Lower leg skin (tissue), 3 donors: ENCODE data around the gene MAP10.

Experiments used
- POLR2A ChIP-seq, 2 donors: fragments of 450-650 bp; IDR thresholded peaks; one replicate each; pipeline ENCODE4 v1.6.1; 2016 to 2017; ENCODE audit warnings: antibody characterized with exemption in 2 of 2, mild to moderate bottlenecking in 1 of 2, moderate library complexity in 1 of 2
- TF ChIP-seq, protein P1 (sequence below), 3 donors: fragments of 450-650 bp; IDR thresholded peaks; one replicate each; pipeline ENCODE4 v1.5.1; 2016; ENCODE audit warnings: antibody characterized with exemption in 3 of 3, mild to moderate bottlenecking in 3 of 3, moderate library complexity in 2 of 3

DNA sequence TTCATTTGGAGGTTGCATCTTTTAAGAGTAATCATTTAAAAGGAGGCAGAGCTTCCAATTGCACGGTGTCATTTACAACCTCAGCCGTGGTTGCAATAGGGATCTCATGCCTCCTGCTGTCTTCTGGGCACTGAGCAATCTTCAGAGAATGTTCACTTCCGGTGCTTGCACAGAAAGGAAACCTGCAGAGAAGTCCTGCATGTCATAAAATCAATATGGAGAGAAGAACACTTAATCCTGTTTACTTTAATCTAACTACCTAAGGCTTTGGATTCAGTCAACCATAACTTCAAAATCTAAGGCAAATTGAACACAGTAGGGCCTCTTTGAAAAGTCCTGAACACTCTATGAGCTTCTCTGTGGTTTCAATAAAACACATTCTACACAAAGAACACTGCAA lies 11.3 kb upstream of the MAP10 start:
- TF ChIP-seq, protein P1, sequence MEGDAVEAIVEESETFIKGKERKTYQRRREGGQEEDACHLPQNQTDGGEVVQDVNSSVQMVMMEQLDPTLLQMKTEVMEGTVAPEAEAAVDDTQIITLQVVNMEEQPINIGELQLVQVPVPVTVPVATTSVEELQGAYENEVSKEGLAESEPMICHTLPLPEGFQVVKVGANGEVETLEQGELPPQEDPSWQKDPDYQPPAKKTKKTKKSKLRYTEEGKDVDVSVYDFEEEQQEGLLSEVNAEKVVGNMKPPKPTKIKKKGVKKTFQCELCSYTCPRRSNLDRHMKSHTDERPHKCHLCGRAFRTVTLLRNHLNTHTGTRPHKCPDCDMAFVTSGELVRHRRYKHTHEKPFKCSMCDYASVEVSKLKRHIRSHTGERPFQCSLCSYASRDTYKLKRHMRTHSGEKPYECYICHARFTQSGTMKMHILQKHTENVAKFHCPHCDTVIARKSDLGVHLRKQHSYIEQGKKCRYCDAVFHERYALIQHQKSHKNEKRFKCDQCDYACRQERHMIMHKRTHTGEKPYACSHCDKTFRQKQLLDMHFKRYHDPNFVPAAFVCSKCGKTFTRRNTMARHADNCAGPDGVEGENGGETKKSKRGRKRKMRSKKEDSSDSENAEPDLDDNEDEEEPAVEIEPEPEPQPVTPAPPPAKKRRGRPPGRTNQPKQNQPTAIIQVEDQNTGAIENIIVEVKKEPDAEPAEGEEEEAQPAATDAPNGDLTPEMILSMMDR (IDR thresholded peaks at IDR 0.05) = no peak
- no peak for TF ChIP-seq POLR2A (IDR thresholded peaks at IDR 0.05)
